ENCODE measurements around the gene TDP2.
"Not testable (repeated sequence)": the region's sequence is repeated elsewhere in the genome, so short reads cannot be mapped to it uniquely, and the experiment has no call there.

GRCh38 chr6:24668066-24668996 lies 1.6 kb upstream of the TDP2 start:
- TF ChIP-seq, protein P1, sequence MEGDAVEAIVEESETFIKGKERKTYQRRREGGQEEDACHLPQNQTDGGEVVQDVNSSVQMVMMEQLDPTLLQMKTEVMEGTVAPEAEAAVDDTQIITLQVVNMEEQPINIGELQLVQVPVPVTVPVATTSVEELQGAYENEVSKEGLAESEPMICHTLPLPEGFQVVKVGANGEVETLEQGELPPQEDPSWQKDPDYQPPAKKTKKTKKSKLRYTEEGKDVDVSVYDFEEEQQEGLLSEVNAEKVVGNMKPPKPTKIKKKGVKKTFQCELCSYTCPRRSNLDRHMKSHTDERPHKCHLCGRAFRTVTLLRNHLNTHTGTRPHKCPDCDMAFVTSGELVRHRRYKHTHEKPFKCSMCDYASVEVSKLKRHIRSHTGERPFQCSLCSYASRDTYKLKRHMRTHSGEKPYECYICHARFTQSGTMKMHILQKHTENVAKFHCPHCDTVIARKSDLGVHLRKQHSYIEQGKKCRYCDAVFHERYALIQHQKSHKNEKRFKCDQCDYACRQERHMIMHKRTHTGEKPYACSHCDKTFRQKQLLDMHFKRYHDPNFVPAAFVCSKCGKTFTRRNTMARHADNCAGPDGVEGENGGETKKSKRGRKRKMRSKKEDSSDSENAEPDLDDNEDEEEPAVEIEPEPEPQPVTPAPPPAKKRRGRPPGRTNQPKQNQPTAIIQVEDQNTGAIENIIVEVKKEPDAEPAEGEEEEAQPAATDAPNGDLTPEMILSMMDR (IDR thresholded peaks at IDR 0.05 in 2 of 3, conservative IDR thresholded peaks at IDR 0.05 in 1 of 3; ENCODE audit: insufficient read depth in 2 of 3, low read depth in 1 of 3, low read length in 3 of 3): not testable (repeated sequence)
- TF ChIP-seq, protein P2, sequence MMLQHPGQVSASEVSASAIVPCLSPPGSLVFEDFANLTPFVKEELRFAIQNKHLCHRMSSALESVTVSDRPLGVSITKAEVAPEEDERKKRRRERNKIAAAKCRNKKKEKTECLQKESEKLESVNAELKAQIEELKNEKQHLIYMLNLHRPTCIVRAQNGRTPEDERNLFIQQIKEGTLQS (IDR thresholded peaks at IDR 0.05): peak; percentile 30; the same call in 1 of the 2 replicates
- TF ChIP-seq, protein P2 (CRISPR knock-in tag; conservative IDR thresholded peaks at IDR 0.05): 0 out of 2 replicates have a peak, but pooled peaks have one; percentile 24
- TF ChIP-seq YY1 (IDR thresholded peaks at IDR 0.05; ENCODE audit: borderline replicate concordance in 1 of 3, control insufficient read depth in 1 of 3, extremely low read depth in 1 of 3, insufficient read depth in 3 of 3, insufficient read length in 1 of 3, insufficient replicate concordance in 2 of 3, low read depth in 1 of 3, low read length in 2 of 3): not testable (repeated sequence)
